Uterus (tissue), 4 donors: ENCODE measurements around the gene C1orf94. TPM values are rescaled to one million over a fixed set of nuclear protein-coding genes. Genes with fewer than 3 reads are reported as not detected.

Experiments used
- DNase-seq, 2 donors: peaks; one replicate each; pipeline ENCODE4 v3.0.0-alpha.2; 2019 to 2020
- H3K27ac ChIP-seq, 2 donors: fragments of 200-600 bp; sonication (generic); 1 replicate in 1 of 2; 2 replicates in 1 of 2; pipeline ENCODE4 v1.5.1; 2016 to 2018
- H3K27me3 ChIP-seq, 2 donors: fragments of 200-600 bp; sonication (generic); one replicate each; pipeline ENCODE4 v1.5.1; 2018 to 2019; ENCODE audit warnings: control low read depth in 1 of 2
- H3K36me3 ChIP-seq, 2 donors: fragments of 200-600 bp; sonication (generic); one replicate each; pipeline ENCODE4 v1.5.1; 2019; ENCODE audit warnings: control low read depth in 1 of 2
- H3K4me1 ChIP-seq, 2 donors: fragments of 200-600 bp; sonication (generic); one replicate each; pipeline ENCODE4 v1.5.1; 2018 to 2019; ENCODE audit warnings: control low read depth in 1 of 2
- H3K4me3 ChIP-seq, 2 donors: fragments of 200-600 bp; sonication (generic); 1 replicate in 1 of 2; 2 replicates in 1 of 2; pipeline ENCODE4 v1.5.1; 2018 to 2019; ENCODE audit warnings: mild to moderate bottlenecking in 1 of 2
- H3K9me3 ChIP-seq, 2 donors: fragments of 200-600 bp; sonication (generic); one replicate each; pipeline ENCODE4 v1.5.1; 2019; ENCODE audit warnings: control low read depth in 1 of 2
- POLR2A ChIP-seq, 2 donors: fragments of 450-650 bp; IDR thresholded peaks; one replicate each; pipeline ENCODE4 v1.6.1; 2016; ENCODE audit warnings: antibody characterized with exemption in 2 of 2, mild to moderate bottlenecking in 1 of 2, moderate library complexity in 1 of 2
- intact Hi-C: fragments of 100-400 bp; cut with DNase I; formaldehyde crosslinking; loops from one replicate; pipeline ENCODE4 v1.15.1; 2023; ENCODE audit warnings: low total_unique reads
- total RNA-seq, 4 donors: library from RNA; depleted of rRNA in 3 of 4; stranded (reverse); fragments of >200 nt in 3 of 4; gene quantifications; one replicate each; pipeline versions ENCODE4 v1.1.0 to v1.2.4, GENCODE V29; 2014 to 2023
- TF ChIP-seq, protein P1 (sequence below), 4 experiments: fragments of 200-600 bp in 2 of 4; fragments of 450-650 bp in 2 of 4; sonication (generic) in 2 of 4; IDR thresholded peaks; one replicate each; pipeline ENCODE4 v1.5.1; 2016 to 2019; ENCODE audit warnings: antibody characterized with exemption in 4 of 4, mild to moderate bottlenecking in 2 of 4, moderate library complexity in 1 of 4
- donor health status: DM: yes; HTN: yes; CAD: no.

Gene C1orf94
- total RNA-seq, 4 donors from 2014 or later = not detected

DNA sequence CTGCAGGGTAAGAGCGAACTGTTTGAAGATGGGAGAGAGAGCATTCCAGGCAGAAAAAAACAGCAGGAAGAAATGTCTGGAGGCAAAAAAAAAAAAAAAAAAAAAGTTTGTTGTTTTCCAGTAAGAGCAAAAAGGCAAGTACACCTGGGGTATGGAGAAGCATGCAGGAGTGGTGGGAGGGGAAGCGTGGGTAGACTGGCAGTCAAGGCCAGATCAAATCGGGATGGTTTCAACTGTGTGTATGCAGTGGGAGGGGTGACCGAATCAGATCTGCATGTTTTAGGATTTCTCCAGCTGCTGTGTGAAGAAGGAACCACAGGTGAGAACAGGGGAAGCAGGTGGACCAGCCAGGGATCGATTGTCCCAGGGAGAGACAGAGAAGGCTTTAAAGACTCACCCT, 46.4 kb upstream of the C1orf94 start:
- Histone ChIP-seq H3K27ac (no peak overlapping the region), H3K4me3 (no peak overlapping the region), H3K9me3 (no peaks in the 10 kb centered on the region), H3K4me1 (no peaks in the 10 kb centered on the region), H3K27me3 (no peaks in the 10 kb centered on the region), H3K36me3 (no peaks in the 10 kb centered on the region)
- no peak for DNase-seq
- TF ChIP-seq, protein P1, sequence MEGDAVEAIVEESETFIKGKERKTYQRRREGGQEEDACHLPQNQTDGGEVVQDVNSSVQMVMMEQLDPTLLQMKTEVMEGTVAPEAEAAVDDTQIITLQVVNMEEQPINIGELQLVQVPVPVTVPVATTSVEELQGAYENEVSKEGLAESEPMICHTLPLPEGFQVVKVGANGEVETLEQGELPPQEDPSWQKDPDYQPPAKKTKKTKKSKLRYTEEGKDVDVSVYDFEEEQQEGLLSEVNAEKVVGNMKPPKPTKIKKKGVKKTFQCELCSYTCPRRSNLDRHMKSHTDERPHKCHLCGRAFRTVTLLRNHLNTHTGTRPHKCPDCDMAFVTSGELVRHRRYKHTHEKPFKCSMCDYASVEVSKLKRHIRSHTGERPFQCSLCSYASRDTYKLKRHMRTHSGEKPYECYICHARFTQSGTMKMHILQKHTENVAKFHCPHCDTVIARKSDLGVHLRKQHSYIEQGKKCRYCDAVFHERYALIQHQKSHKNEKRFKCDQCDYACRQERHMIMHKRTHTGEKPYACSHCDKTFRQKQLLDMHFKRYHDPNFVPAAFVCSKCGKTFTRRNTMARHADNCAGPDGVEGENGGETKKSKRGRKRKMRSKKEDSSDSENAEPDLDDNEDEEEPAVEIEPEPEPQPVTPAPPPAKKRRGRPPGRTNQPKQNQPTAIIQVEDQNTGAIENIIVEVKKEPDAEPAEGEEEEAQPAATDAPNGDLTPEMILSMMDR (IDR thresholded peaks at IDR 0.05) = no peak
- no peak for TF ChIP-seq POLR2A (IDR thresholded peaks at IDR 0.05)
- intact Hi-C loops = no loop called here

DNA sequence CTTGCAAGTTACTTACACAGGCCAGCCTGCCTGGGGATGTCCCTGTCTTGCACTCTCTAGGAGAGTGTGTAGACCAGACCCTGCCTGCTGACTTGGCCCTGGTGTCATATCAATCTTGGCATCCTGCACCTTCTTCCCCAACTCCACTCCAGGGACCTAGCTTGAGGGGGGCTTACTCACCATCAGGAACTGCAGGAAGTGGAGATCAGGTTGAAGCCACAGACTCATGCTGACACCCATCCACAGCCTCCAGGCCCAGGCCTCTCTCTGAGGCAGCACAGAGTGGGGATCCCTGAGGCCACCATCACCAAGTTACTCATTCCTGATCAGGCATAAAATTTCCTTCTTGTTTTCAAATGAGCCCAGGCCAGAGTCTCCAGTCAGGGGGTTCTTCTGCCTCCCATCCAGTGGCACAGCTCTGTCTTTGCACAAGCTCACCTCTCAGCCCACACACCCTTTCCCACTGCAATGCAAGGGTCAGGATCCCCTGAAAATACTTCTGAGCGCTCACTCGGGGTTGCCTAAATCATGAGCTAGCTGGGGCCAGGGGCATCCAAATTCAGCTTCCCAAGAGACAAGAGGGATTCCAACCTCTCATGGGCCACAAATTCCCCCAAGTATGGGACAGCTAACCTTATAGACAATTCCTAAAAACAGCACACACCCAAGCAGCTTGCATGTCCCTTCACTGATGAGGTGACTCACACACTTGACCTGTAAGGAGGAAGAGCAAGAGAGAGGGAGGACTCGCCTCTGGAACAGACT, 45.1 kb upstream of the C1orf94 start:
- intact Hi-C loops = no loop called here
- TF ChIP-seq POLR2A (IDR thresholded peaks at IDR 0.05) = no peak
- TF ChIP-seq, protein P1 (IDR thresholded peaks at IDR 0.05) = no peak

DNA sequence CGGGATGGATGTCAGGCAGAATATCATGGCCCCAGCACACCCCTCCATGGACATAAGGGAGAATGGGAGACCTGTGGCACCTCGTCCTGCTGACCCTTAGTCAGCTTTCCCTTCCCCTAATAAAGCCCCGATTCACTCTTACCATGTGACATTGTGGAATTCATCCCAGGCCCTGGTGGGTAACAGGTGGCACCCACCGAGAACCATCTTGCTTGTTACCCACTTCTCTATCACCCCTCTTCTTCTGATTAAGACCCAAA, 44.6 kb upstream of the C1orf94 start:
- H3K4me1 ChIP-seq = no peaks in the 10 kb centered on the region
- H3K9me3 ChIP-seq = no peaks in the 10 kb centered on the region
- no peaks in the 10 kb centered on the region for H3K36me3 ChIP-seq
- intact Hi-C loops = no loop called here
- H3K27me3 ChIP-seq = no peaks in the 10 kb centered on the region
- no peak overlapping the region for H3K4me3 ChIP-seq
- no peak for DNase-seq
- TF ChIP-seq, protein P1 (IDR thresholded peaks at IDR 0.05) = no peak
- TF ChIP-seq POLR2A (IDR thresholded peaks at IDR 0.05) = no peak
- H3K27ac ChIP-seq = no peak overlapping the region

More for the DNA sequence above, 45.1 kb upstream of the C1orf94 start:
- no peaks in the 10 kb centered on the region for H3K9me3 ChIP-seq
- no peaks in the 10 kb centered on the region for H3K36me3 ChIP-seq
- DNase-seq = no peak
- no peaks in the 10 kb centered on the region for H3K27me3 ChIP-seq
- H3K27ac ChIP-seq = no peak overlapping the region
- no peak overlapping the region for H3K4me3 ChIP-seq
- no peaks in the 10 kb centered on the region for H3K4me1 ChIP-seq

DNA sequence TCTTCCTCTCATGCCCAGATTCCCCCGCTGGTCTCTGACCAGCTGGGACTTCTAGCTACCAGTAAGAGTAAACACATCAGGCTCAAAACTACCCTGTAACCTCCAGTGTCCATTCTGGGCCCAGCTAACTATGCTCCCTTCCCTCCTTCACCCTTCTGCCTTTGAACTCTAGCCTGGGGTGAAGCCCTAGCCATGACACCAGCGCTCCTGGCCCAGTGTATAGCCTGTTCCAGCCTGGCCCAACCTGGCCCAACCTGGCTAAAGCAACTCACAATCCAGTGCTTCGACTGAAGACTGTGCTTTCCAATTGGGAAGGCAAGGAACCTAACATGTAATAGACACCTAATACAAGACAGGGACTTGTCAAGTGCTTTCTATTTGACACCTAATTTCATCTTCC, 39.3 kb upstream of the C1orf94 start:
- TF ChIP-seq, protein P1 (IDR thresholded peaks at IDR 0.05) = no peak
- TF ChIP-seq POLR2A (IDR thresholded peaks at IDR 0.05) = no peak
- H3K4me3 ChIP-seq = no peak overlapping the region
- no peaks in the 10 kb centered on the region for H3K9me3 ChIP-seq
- no peaks in the 10 kb centered on the region for H3K27me3 ChIP-seq
- no peaks in the 10 kb centered on the region for H3K36me3 ChIP-seq
- H3K4me1 ChIP-seq = no peaks in the 10 kb centered on the region
- intact Hi-C loops = no loop called here
- DNase-seq = no peak
- no peak overlapping the region for H3K27ac ChIP-seq

DNA sequence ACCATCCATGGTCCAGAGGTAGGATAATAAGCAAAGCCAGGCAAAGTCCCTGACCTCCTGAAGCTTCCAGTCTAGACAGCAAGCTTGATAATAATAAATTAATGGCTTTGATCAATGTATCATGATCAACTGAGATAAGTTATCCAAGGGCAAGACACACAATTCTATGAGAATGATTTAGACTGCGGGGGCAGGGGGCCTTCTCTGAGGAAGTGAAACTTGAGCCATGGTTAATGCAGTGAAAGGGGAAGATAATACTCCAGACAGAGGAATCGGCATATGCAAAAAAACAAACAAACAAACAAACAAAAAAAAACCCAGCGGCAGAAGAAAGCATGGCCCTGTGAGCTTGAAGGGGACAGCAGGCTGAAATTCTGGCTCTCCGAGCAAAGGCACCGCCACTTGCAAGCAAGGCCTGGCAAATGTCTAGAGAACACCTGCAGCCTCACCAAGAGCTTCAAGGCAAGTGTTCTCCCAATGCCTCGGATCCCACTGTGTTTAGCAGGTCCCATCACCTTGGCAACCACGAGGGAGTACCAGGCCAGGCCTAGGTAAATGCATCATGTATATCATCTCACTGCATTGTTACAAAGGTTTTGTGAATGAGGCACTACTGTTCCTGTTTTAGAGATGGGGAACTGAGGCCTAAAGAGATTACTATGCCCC, 36.6 kb upstream of the C1orf94 start:
- H3K27ac ChIP-seq = no peak overlapping the region

More for the DNA sequence above, 36.6 kb upstream of the C1orf94 start:
- Histone ChIP-seq H3K4me1 (no peaks in the 10 kb centered on the region), H3K36me3 (no peaks in the 10 kb centered on the region), H3K9me3 (no peaks in the 10 kb centered on the region), H3K27me3 (no peaks in the 10 kb centered on the region), H3K4me3 (no peak overlapping the region)
- TF ChIP-seq, protein P1 (IDR thresholded peaks at IDR 0.05) = no peak
- TF ChIP-seq POLR2A (IDR thresholded peaks at IDR 0.05) = no peak
- intact Hi-C loops = no loop called here
- no peak for DNase-seq
